T-cell (primary cell): ENCODE measurements around the gene ATP8A1. TPM values are rescaled to one million over a fixed set of nuclear protein-coding genes. Genes with fewer than 3 reads are reported as not detected.

Source experiments
- ATAC-seq, 4 experiments: fragments of 200-7000 bp in 3 of 4; fragments of 150-1000 bp in 1 of 4; cut with Tn5 transposase; replicated peaks in 1 of 4; 1 replicate in 3 of 4; 2 replicates in 1 of 4; pipeline ENCODE4 v1.10.0; 2021; ENCODE audit warnings: moderate library complexity in 3 of 4, mild to moderate bottlenecking in 2 of 4, moderate number of reproducible peaks in 1 of 4
- CTCF ChIA-PET, 2 donors: fragments of 300-600 bp; sonication (Branson Sonifier 250); formaldehyde crosslinking; loops; one replicate each; lab custom pipeline; 2022; ENCODE audit warnings: antibody characterized with exemption in 2 of 2; lab: Charles Lee
- POLR2A ChIA-PET, 2 donors: fragments of 300-600 bp; sonication (Branson Sonifier 250); formaldehyde crosslinking; loops; one replicate each; lab custom pipeline; 2022; ENCODE audit warnings: antibody characterized with exemption in 2 of 2; lab: Charles Lee
- DNase-seq, 35 experiments: peaks; one replicate each; pipeline versions ENCODE4 v3.0.0 to v3.0.0-alpha.2; 2013 to 2023
- H3K27ac ChIP-seq: one replicate; pipeline ENCODE4 v1.5.1; 2013; ENCODE audit warnings: low read length
- H3K27me3 ChIP-seq, 2 experiments: replicated peaks in 1 of 2; 1 replicate in 1 of 2; 2 replicates in 1 of 2; pipeline versions ENCODE4 v1.6.1 to v1.7.0; 2013; ENCODE audit warnings: low read length in 1 of 2, mixed read lengths in 1 of 2; ENCODE audit not compliant: control insufficient read depth in 2 of 2, insufficient read depth in 2 of 2; ENCODE audit errors: extremely low read depth in 1 of 2
- H3K36me3 ChIP-seq, 2 donors: 1 replicate in 1 of 2; 2 replicates in 1 of 2; pipeline versions ENCODE4 v1.6.1 to v1.7.0; 2013; ENCODE audit warnings: low read length in 1 of 2; ENCODE audit not compliant: control insufficient read depth in 2 of 2, insufficient read depth in 1 of 2; ENCODE audit errors: extremely low read depth in 1 of 2
- H3K4me1 ChIP-seq, 2 experiments: 1 replicate in 1 of 2; 2 replicates in 1 of 2; pipeline versions ENCODE4 v1.6.1 to v1.7.0; 2013; ENCODE audit warnings: low read length in 2 of 2, mixed read lengths in 1 of 2; ENCODE audit not compliant: insufficient read depth in 2 of 2, control insufficient read depth in 1 of 2; ENCODE audit errors: extremely low read depth in 1 of 2
- H3K4me3 ChIP-seq, 2 donors: 1 replicate in 1 of 2; 2 replicates in 1 of 2; pipeline versions ENCODE4 v1.5.1 to v1.7.0; 2013; ENCODE audit warnings: mild to moderate bottlenecking in 2 of 2, low read length in 1 of 2, moderate library complexity in 1 of 2; ENCODE audit not compliant: control insufficient read depth in 1 of 2; ENCODE audit errors: extremely low read depth in 1 of 2
- H3K9me3 ChIP-seq: 2 replicates; pipeline ENCODE4 v1.7.0; 2013
- H3K27ac Mint-ChIP-seq, 2 donors: one replicate each; pipeline ENCODE4 v1.8.0; 2020 to 2021; ENCODE audit warnings: mild to moderate bottlenecking in 2 of 2, mixed read lengths in 2 of 2
- H3K27me3 Mint-ChIP-seq, 2 donors: one replicate each; pipeline ENCODE4 v1.8.0; 2021 to 2022; ENCODE audit warnings: mixed read lengths in 2 of 2
- H3K36me3 Mint-ChIP-seq: one replicate; pipeline ENCODE4 v1.8.0; 2021; ENCODE audit warnings: mixed read lengths
- H3K4me1 Mint-ChIP-seq, 3 donors: one replicate each; pipeline ENCODE4 v1.8.0; 2020 to 2022; ENCODE audit warnings: mixed read lengths in 3 of 3, mild to moderate bottlenecking in 1 of 3
- H3K4me3 Mint-ChIP-seq, 3 donors: one replicate each; pipeline ENCODE4 v1.8.0; 2020 to 2022; ENCODE audit warnings: mild to moderate bottlenecking in 3 of 3, mixed read lengths in 3 of 3, moderate library complexity in 3 of 3
- H3K9me3 Mint-ChIP-seq, 3 donors: one replicate each; pipeline ENCODE4 v1.8.0; 2020 to 2022; ENCODE audit warnings: mixed read lengths in 3 of 3
- WGBS: methylation state at CpG from one replicate; pipeline ENCODE4 v1.1.5; 2013; ENCODE audit warnings: missing lambda C conversion rate; ENCODE audit not compliant: insufficient coverage; 5-methylcytosine and 5-hydroxymethylcytosine counted together
- total RNA-seq, 35 experiments: library from RNA in 6 of 35; stranded (reverse) in 6 of 35; fragments of 120-200 nt in 1 of 35; gene quantifications; one replicate each; pipeline versions ENCODE4 v1.2.1 to v1.2.4 and lab custom pipeline; 2013 to 2026

ATP8A1 gene
- total RNA-seq, 5 donors from 2014 or later (not counting 1 experiment from before 2014, with no cell fraction given): 33.7 to 73.2 (median 47.8) TPM

GRCh38 chr4:42641656-42642055, 15.2 kb downstream of the ATP8A1 start:
- DNase-seq (no peak), ATAC-seq (no peak)
- POLR2A ChIA-PET: interaction anchor here (0.6 to 0.9 kb wide), 2 partner anchors 10 to 65 kb away, joined by 3 read pairs; no protein-coding TSS in a partner anchor
- Histone ChIP-seq H3K9me3 (no peaks in the 10 kb centered on the region), H3K4me1 (peaks cover 27 to 56% of the 10 kb centered on the region in 2 experiments), H3K36me3 (no peaks in the 10 kb centered on the region), H3K27me3 (no peaks in the 10 kb centered on the region), H3K4me3 (no peak overlapping the region), H3K27ac (no peak overlapping the region)
- WGBS: no CpG with 5 or more reads among the region's 1 CpG
- Mint-ChIP-seq H3K36me3 (no peaks in the 10 kb centered on the region), H3K4me3 (peak overlapping the region in 1 of 3 donors; percentile 45), H3K27me3 (no peaks in the 10 kb centered on the region), H3K27ac (no peak overlapping the region), H3K9me3 (no peaks in the 10 kb centered on the region), H3K4me1 (peaks cover 95 to 99% (median 98%) of the 10 kb centered on the region in 3 donors)
- CTCF ChIA-PET: interaction anchor here in 1 of 2 donors (1.0 kb wide), 1 partner anchor 73 kb away, joined by 4 read pairs; no protein-coding TSS in a partner anchor

GRCh38 chr4:42641161-42641560, 15.7 kb downstream of the ATP8A1 start:
- Mint-ChIP-seq H3K27me3 (no peaks in the 10 kb centered on the region), H3K36me3 (no peaks in the 10 kb centered on the region), H3K9me3 (no peaks in the 10 kb centered on the region), H3K4me1 (peaks cover 95 to 99% (median 98%) of the 10 kb centered on the region in 3 donors), H3K4me3 (peak overlapping the region in 1 of 3 donors; percentile 45), H3K27ac (peak overlapping the region in 1 of 2 donors; percentile 25)
- Histone ChIP-seq H3K4me3 (no peak overlapping the region), H3K9me3 (no peaks in the 10 kb centered on the region), H3K36me3 (no peaks in the 10 kb centered on the region), H3K4me1 (peaks cover 32 to 54% of the 10 kb centered on the region in 2 experiments), H3K27ac (no peak overlapping the region), H3K27me3 (no peaks in the 10 kb centered on the region)
- no peak for ATAC-seq
- ChIA-PET CTCF (no interaction called here), POLR2A (interaction anchor here in 1 of 2 donors (0.6 kb wide), 1 partner anchor 65 kb away, joined by 3 read pairs; no protein-coding TSS in a partner anchor)
- DNase-seq: no peak

- Mint-ChIP-seq H3K4me3 (peak overlapping the region in 1 of 3 donors; percentile 30), H3K9me3 (no peaks in the 10 kb centered on the region), H3K4me1 (peaks cover 94 to 99% (median 97%) of the 10 kb centered on the region in 3 donors), H3K27me3 (no peaks in the 10 kb centered on the region), H3K27ac (peak overlapping the region in 1 of 2 donors; percentile 25), H3K36me3 (no peaks in the 10 kb centered on the region)
- Histone ChIP-seq H3K4me1 (peaks cover 35 to 50% of the 10 kb centered on the region in 2 experiments), H3K27me3 (no peaks in the 10 kb centered on the region), H3K9me3 (no peaks in the 10 kb centered on the region), H3K27ac (no peak overlapping the region), H3K4me3 (no peak overlapping the region), H3K36me3 (no peaks in the 10 kb centered on the region)
- DNase-seq: no peak
- ATAC-seq: no peak
- 100% methylated on average over 1 of the region's 3 CpGs for WGBS
- ChIA-PET CTCF (interaction anchor here in 1 of 2 donors (0.7 kb wide), 1 partner anchor 637 kb away, joined by 4 read pairs; no protein-coding TSS in a partner anchor), POLR2A (interaction anchor here (0.6 kb wide), 2 partner anchors 87 to 115 kb away, joined by 3 to 11 read pairs; no protein-coding TSS in a partner anchor)
Observed at GRCh38 chr4:42640613-42641012, 16.3 kb downstream of the ATP8A1 start.

GRCh38 chr4:42638993-42639392, 17.9 kb downstream of the ATP8A1 start:
- no peaks in the 10 kb centered on the region for H3K27me3 Mint-ChIP-seq
- no peaks in the 10 kb centered on the region for H3K9me3 Mint-ChIP-seq
- peak in 3 of 4 experiments; percentile 12 to 20 (median 18) for ATAC-seq
- H3K27ac Mint-ChIP-seq: peak overlapping the region; percentile 35 to 55
- Histone ChIP-seq H3K27me3 (no peaks in the 10 kb centered on the region), H3K27ac (no peak overlapping the region), H3K4me1 (peaks cover 35 to 47% of the 10 kb centered on the region in 2 experiments), H3K9me3 (no peaks in the 10 kb centered on the region), H3K36me3 (no peaks in the 10 kb centered on the region), H3K4me3 (no peak overlapping the region)
- peaks cover 83 to 94% (median 88%) of the 10 kb centered on the region in 3 donors for H3K4me1 Mint-ChIP-seq
- CTCF ChIA-PET: no interaction called here
- no peaks in the 10 kb centered on the region for H3K36me3 Mint-ChIP-seq
- POLR2A ChIA-PET: no interaction called here
- 0% methylated on average over 1 of the region's 3 CpGs for WGBS
- no peak for DNase-seq
- H3K4me3 Mint-ChIP-seq: peak overlapping the region in 1 of 3 donors; percentile 15

GRCh38 chr4:42638321-42638720, 18.6 kb downstream of the ATP8A1 start:
- Mint-ChIP-seq H3K36me3 (no peaks in the 10 kb centered on the region), H3K27ac (no peak overlapping the region), H3K9me3 (no peaks in the 10 kb centered on the region), H3K4me3 (no peak overlapping the region), H3K27me3 (no peaks in the 10 kb centered on the region), H3K4me1 (peaks cover 83 to 94% (median 88%) of the 10 kb centered on the region in 3 donors)
- no peak overlapping the region for H3K27ac ChIP-seq
- 100% methylated on average over 1 of the region's 5 CpGs for WGBS
- no peaks in the 10 kb centered on the region for H3K36me3 ChIP-seq
- no peaks in the 10 kb centered on the region for H3K27me3 ChIP-seq
- peaks cover 37 to 45% of the 10 kb centered on the region in 2 experiments for H3K4me1 ChIP-seq
- ChIA-PET POLR2A (no interaction called here), CTCF (no interaction called here)
- DNase-seq: no peak
- no peak for ATAC-seq
- H3K9me3 ChIP-seq: no peaks in the 10 kb centered on the region
- H3K4me3 ChIP-seq: no peak overlapping the region

GRCh38 chr4:42637867-42638266, 19.0 kb downstream of the ATP8A1 start:
- H3K27me3 ChIP-seq: no peaks in the 10 kb centered on the region
- no peak for ATAC-seq
- no peak for DNase-seq
- peak overlapping the region in 1 of 2 donors; percentile 31 for H3K27ac Mint-ChIP-seq
- H3K9me3 Mint-ChIP-seq: no peaks in the 10 kb centered on the region
- no peaks in the 10 kb centered on the region for H3K36me3 Mint-ChIP-seq
- H3K4me1 Mint-ChIP-seq: peaks cover 83 to 94% (median 89%) of the 10 kb centered on the region in 3 donors
- H3K4me3 Mint-ChIP-seq: no peak overlapping the region
- ChIA-PET CTCF (interaction anchor here in 1 of 2 donors (1.0 kb wide), 1 partner anchor 69 kb away, joined by 4 read pairs; no protein-coding TSS in a partner anchor), POLR2A (no interaction called here)
- H3K36me3 ChIP-seq: no peaks in the 10 kb centered on the region
- H3K9me3 ChIP-seq: no peaks in the 10 kb centered on the region
- no peak overlapping the region for H3K27ac ChIP-seq
- no peak overlapping the region for H3K4me3 ChIP-seq
- peaks cover 37 to 42% of the 10 kb centered on the region in 2 experiments for H3K4me1 ChIP-seq
- H3K27me3 Mint-ChIP-seq: no peaks in the 10 kb centered on the region
